KMS-11 (cell line): Measurements from ENCODE around the gene ERI3.

Source experiments
- H2AFZ ChIP-seq: fragments of 200-600 bp; sonication (generic); 2 replicates; pipeline ENCODE4 v1.6.1; 2016; ENCODE audit warnings: antibody characterized with exemption, mixed run types, low read depth
- H3K27ac ChIP-seq: fragments of 200-600 bp; sonication (generic); 2 replicates; pipeline ENCODE4 v1.6.1; 2016; ENCODE audit warnings: mild to moderate bottlenecking, mixed run types
- H3K27me3 ChIP-seq: fragments of 200-600 bp; sonication (generic); 2 replicates; pipeline ENCODE4 v1.6.1; 2017; ENCODE audit warnings: mild to moderate bottlenecking, low read depth, mixed run types, moderate library complexity; ENCODE audit not compliant: insufficient read depth
- H3K36me3 ChIP-seq: fragments of 200-600 bp; sonication (generic); 2 replicates; pipeline ENCODE4 v1.6.1; 2017; ENCODE audit warnings: mild to moderate bottlenecking, mixed run types; ENCODE audit not compliant: insufficient read depth
- H3K4me1 ChIP-seq: fragments of 200-600 bp; sonication (generic); 2 replicates; pipeline ENCODE4 v1.6.1; 2016; ENCODE audit warnings: mild to moderate bottlenecking, low read depth, mixed run types; ENCODE audit not compliant: poor library complexity, severe bottlenecking
- H3K4me2 ChIP-seq: fragments of 200-600 bp; sonication (generic); 2 replicates; pipeline ENCODE4 v1.7.0; 2016; ENCODE audit warnings: mild to moderate bottlenecking, mixed run types
- H3K4me3 ChIP-seq: fragments of 200-600 bp; sonication (generic); IDR thresholded peaks from 2 replicates; pipeline ENCODE4 v1.6.1; 2017; ENCODE audit warnings: low read depth, low read length, mixed read lengths; ENCODE audit not compliant: insufficient read depth
- H3K79me2 ChIP-seq: fragments of 200-600 bp; sonication (generic); 2 replicates; pipeline ENCODE4 v1.6.1; 2016; ENCODE audit warnings: low read depth, mixed run types; ENCODE audit not compliant: insufficient read depth
- H3K9ac ChIP-seq: fragments of 200-600 bp; sonication (generic); 2 replicates; pipeline ENCODE4 v1.6.1; 2016; ENCODE audit warnings: mild to moderate bottlenecking, mixed run types
- H4K20me1 ChIP-seq: fragments of 200-600 bp; sonication (generic); 2 replicates; pipeline ENCODE4 v1.6.1; 2016; ENCODE audit warnings: mild to moderate bottlenecking, mixed run types; ENCODE audit not compliant: insufficient read depth
- TF ChIP-seq, protein P1 (sequence below): fragments of 200-600 bp; sonication (generic); conservative IDR thresholded peaks from 2 replicates; pipeline ENCODE4 v1.6.1; 2017; ENCODE audit warnings: low read depth, mild to moderate bottlenecking, antibody characterized with exemption, low read length, moderate library complexity, mixed read lengths

ERI3 gene

DNA sequence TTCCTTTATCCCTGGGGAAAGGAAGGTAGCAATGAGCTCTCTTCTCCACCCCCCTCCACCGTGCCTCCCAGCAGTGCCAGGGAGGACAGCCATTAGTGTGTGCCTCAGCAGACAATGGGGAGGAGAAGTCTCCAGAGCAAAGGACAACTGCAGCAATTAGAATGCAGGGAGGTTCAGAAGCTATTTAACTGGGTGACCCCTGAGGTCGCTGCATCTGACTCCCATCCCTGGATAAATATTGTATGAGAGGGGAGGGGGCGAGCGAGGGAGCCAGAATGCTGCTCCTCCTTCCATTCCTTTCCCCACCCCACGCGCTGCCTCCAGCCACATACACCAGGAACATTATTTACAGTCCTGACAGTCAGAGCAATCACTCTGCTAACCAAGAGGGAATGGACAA, 59.0 kb downstream of the ERI3 start:
- Histone ChIP-seq H3K9ac (no peak overlapping the region), H4K20me1 (no peaks in the 10 kb centered on the region), H3K36me3 (no peaks in the 10 kb centered on the region), H3K79me2 (no peaks in the 10 kb centered on the region), H3K4me2 (no peak overlapping the region), H3K27ac (no peak overlapping the region), H3K27me3 (no peaks in the 10 kb centered on the region), H2AFZ (no peak overlapping the region), H3K4me1 (no peaks in the 10 kb centered on the region), H3K4me3 (no peak overlapping the region)
- TF ChIP-seq, protein P1, sequence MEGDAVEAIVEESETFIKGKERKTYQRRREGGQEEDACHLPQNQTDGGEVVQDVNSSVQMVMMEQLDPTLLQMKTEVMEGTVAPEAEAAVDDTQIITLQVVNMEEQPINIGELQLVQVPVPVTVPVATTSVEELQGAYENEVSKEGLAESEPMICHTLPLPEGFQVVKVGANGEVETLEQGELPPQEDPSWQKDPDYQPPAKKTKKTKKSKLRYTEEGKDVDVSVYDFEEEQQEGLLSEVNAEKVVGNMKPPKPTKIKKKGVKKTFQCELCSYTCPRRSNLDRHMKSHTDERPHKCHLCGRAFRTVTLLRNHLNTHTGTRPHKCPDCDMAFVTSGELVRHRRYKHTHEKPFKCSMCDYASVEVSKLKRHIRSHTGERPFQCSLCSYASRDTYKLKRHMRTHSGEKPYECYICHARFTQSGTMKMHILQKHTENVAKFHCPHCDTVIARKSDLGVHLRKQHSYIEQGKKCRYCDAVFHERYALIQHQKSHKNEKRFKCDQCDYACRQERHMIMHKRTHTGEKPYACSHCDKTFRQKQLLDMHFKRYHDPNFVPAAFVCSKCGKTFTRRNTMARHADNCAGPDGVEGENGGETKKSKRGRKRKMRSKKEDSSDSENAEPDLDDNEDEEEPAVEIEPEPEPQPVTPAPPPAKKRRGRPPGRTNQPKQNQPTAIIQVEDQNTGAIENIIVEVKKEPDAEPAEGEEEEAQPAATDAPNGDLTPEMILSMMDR = no peak

DNA sequence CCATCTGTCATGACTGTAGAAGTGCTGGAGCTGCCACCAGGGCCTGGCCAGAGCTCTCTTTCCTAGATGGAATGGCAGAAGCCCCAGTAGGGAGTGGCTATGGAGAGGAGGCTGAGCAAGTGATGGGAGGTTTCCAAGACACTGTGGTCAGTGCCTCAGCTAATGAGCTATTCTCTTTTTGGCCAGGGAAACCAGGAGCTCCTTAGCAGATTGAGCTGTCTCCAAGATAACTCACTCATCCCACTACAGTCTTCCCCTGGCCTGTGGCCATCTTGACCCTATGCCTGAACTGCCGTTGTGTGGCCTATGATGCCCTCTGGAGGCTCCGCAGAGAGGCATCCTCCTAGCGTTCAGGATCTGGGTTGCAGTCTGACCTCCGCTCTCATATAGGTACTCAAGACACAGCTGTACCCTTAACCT, 60.5 kb downstream of the ERI3 start:
- H3K4me1 ChIP-seq = no peaks in the 10 kb centered on the region
- no peaks in the 10 kb centered on the region for H3K27me3 ChIP-seq
- no peaks in the 10 kb centered on the region for H4K20me1 ChIP-seq
- no peak overlapping the region for H2AFZ ChIP-seq
- H3K79me2 ChIP-seq = no peaks in the 10 kb centered on the region
- H3K4me3 ChIP-seq = no peak overlapping the region
- H3K4me2 ChIP-seq = no peak overlapping the region
- H3K36me3 ChIP-seq = no peaks in the 10 kb centered on the region
- no peak overlapping the region for H3K9ac ChIP-seq
- H3K27ac ChIP-seq = no peak overlapping the region
- TF ChIP-seq, protein P1 = no peak

DNA sequence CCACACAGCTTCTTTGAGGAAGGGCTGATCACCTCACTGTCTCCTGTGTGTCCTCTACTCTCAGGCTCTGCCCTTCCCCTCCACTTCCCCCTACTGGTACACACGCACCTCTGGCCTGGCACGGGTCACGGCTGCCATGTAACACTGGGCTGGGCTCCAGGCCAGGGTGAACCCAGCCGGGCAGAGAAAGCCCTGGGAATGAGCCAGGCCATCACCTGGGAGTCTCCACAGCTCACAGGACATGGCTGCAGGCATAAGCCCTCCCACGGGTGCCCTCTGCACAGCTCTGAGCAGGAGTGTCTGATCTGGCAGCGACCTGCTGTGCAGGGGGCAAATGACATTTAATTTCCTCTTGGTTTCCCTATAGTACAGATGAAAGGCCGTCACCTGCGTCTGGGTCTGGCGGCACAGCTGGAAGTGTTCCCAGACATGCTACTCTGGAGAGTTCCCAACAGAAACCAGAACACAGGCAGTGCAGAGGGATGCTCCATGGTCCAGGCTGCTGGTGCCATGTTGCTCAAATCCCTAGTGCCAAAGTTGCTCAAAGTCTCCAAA, 61.2 kb downstream of the ERI3 start:
- Histone ChIP-seq H3K4me2 (no peak overlapping the region), H3K36me3 (no peaks in the 10 kb centered on the region), H3K4me1 (no peaks in the 10 kb centered on the region), H3K27me3 (no peaks in the 10 kb centered on the region), H4K20me1 (no peaks in the 10 kb centered on the region), H2AFZ (no peak overlapping the region), H3K4me3 (no peak overlapping the region), H3K79me2 (no peaks in the 10 kb centered on the region), H3K9ac (no peak overlapping the region), H3K27ac (no peak overlapping the region)
- TF ChIP-seq, protein P1 = no peak

DNA sequence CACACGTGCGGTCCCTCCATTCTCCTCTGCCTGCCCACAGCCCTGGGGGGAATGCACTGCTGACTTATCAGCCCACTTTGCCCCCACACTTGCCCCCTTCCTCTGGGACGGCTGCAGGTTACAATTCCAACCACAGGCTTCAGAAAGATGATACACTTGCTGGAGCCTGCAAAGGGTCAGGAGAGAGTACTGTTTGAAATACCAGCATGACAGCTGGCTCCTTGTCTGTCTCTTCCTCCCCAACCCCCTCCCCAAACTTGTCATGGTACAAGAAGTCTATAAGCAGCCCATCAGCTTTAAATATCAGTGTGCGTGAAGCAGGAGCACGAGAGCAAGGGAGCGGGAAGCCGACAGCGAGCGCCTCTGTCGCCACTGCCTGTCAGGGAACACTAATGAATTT, 62.4 kb downstream of the ERI3 start:
- Histone ChIP-seq H3K79me2 (no peaks in the 10 kb centered on the region), H2AFZ (no peak overlapping the region), H3K36me3 (no peaks in the 10 kb centered on the region), H3K4me1 (no peaks in the 10 kb centered on the region), H3K27ac (no peak overlapping the region), H3K27me3 (no peaks in the 10 kb centered on the region), H4K20me1 (no peaks in the 10 kb centered on the region), H3K9ac (no peak overlapping the region), H3K4me3 (no peak overlapping the region), H3K4me2 (no peak overlapping the region)
- TF ChIP-seq, protein P1 = no peak
